ENCODE data around the gene MYO3B. TPM values are rescaled to one million over a fixed set of nuclear protein-coding genes. Genes with fewer than 3 reads are reported as not detected.
"Not testable (repeated sequence)": the region's sequence is repeated elsewhere in the genome, so short reads cannot be mapped to it uniquely, and the experiment has no call there.

The MYO3B gene
- total RNA-seq, 2 experiments from 2014 or later: 0.04 to 0.05 TPM

GRCh38 chr2:170468557-170468956 is 290.6 kb downstream of the MYO3B start:
- Mint-ChIP-seq H3K27me3 (no peaks in the 10 kb centered on the region), H3K36me3 (ENCODE audit: low read depth) (no peaks in the 10 kb centered on the region), H3K9me3 (peaks cover 4% of the 10 kb centered on the region), H3K4me1 (no peaks in the 10 kb centered on the region), H3K4me3 (no peak overlapping the region), H3K27ac (no peak overlapping the region)
- ChIA-PET POLR2A (no interaction called here), CTCF (no interaction called here)
- DNase-seq: no peak

GRCh38 chr2:170472498-170472897 is 294.6 kb downstream of the MYO3B start:
- H3K27ac Mint-ChIP-seq; H3K4me1 Mint-ChIP-seq; DNase-seq; H3K27me3 Mint-ChIP-seq; POLR2A ChIA-PET; H3K9me3 Mint-ChIP-seq; H3K4me3 Mint-ChIP-seq; H3K36me3 Mint-ChIP-seq (ENCODE audit: low read depth): not testable (repeated sequence)
- CTCF ChIA-PET: interaction anchor here (1.1 kb wide), 1 partner anchor 109 kb away, joined by 3 read pairs; no protein-coding TSS in a partner anchor

- POLR2A ChIA-PET: no interaction called here
- H3K27ac Mint-ChIP-seq: no peak overlapping the region
- no peak for DNase-seq
- H3K4me3 Mint-ChIP-seq: no peak overlapping the region
- CTCF ChIA-PET: interaction anchor here (1.2 kb wide), 1 partner anchor 73 kb away, joined by 3 read pairs; no protein-coding TSS in a partner anchor
- H3K9me3 Mint-ChIP-seq: peaks cover 2% of the 10 kb centered on the region
- no peaks in the 10 kb centered on the region for H3K27me3 Mint-ChIP-seq
- no peaks in the 10 kb centered on the region for H3K36me3 Mint-ChIP-seq (ENCODE audit: low read depth)
- H3K4me1 Mint-ChIP-seq: no peaks in the 10 kb centered on the region
These were observed 297.9 kb downstream of the MYO3B start for GRCh38 chr2:170475878-170476277.

GRCh38 chr2:170477630-170478029 is 299.7 kb downstream of the MYO3B start:
- CTCF ChIA-PET: interaction anchor here (1.0 kb wide), 1 partner anchor 75 kb away, joined by 4 read pairs; no protein-coding TSS in a partner anchor
- Mint-ChIP-seq H3K9me3 (no peaks in the 10 kb centered on the region), H3K27ac (no peak overlapping the region), H3K4me1 (no peaks in the 10 kb centered on the region), H3K27me3 (peaks cover 2% of the 10 kb centered on the region), H3K36me3 (ENCODE audit: low read depth) (no peaks in the 10 kb centered on the region), H3K4me3 (no peak overlapping the region)
- POLR2A ChIA-PET: no interaction called here
- DNase-seq: no peak

- ChIA-PET POLR2A (no interaction called here), CTCF (interaction anchor here (0.5 to 0.9 kb wide), 2 partner anchors 17 to 65 kb away, joined by 3 read pairs; no protein-coding TSS in a partner anchor)
- no peak for DNase-seq
- Mint-ChIP-seq H3K27ac (no peak overlapping the region), H3K4me3 (no peak overlapping the region), H3K4me1 (no peaks in the 10 kb centered on the region), H3K27me3 (peaks cover 2% of the 10 kb centered on the region), H3K36me3 (ENCODE audit: low read depth) (no peaks in the 10 kb centered on the region), H3K9me3 (no peaks in the 10 kb centered on the region)
These were observed 303.3 kb downstream of the MYO3B start for GRCh38 chr2:170481201-170481600.

- Mint-ChIP-seq H3K36me3 (ENCODE audit: low read depth) (no peaks in the 10 kb centered on the region), H3K27me3 (peaks cover 6% of the 10 kb centered on the region), H3K27ac (no peak overlapping the region), H3K4me3 (no peak overlapping the region), H3K9me3 (no peaks in the 10 kb centered on the region), H3K4me1 (no peaks in the 10 kb centered on the region)
- no peak for DNase-seq
- POLR2A ChIA-PET: no interaction called here
- CTCF ChIA-PET: no interaction called here
These were observed 306.6 kb downstream of the MYO3B start for GRCh38 chr2:170484552-170484951.

GRCh38 chr2:170485254-170486026 is 307.5 kb downstream of the MYO3B start:
- ChIA-PET POLR2A (interaction anchor here (0.6 kb wide), 1 partner anchor 41 kb away, joined by 4 read pairs; no protein-coding TSS in a partner anchor), CTCF (no interaction called here)
- no peaks in the 10 kb centered on the region for H3K9me3 Mint-ChIP-seq

GRCh38 chr2:170486730-170487129 is 308.8 kb downstream of the MYO3B start:
- no peaks in the 10 kb centered on the region for H3K4me1 Mint-ChIP-seq
- POLR2A ChIA-PET: no interaction called here
- no peak for DNase-seq

More at GRCh38 chr2:170485254-170486026, 307.5 kb downstream of the MYO3B start:
- no peak overlapping the region for H3K4me3 Mint-ChIP-seq
- H3K27me3 Mint-ChIP-seq: peaks cover 8% of the 10 kb centered on the region
- H3K27ac Mint-ChIP-seq: no peak overlapping the region
- no peak for DNase-seq
- no peaks in the 10 kb centered on the region for H3K36me3 Mint-ChIP-seq (ENCODE audit: low read depth)
- no peaks in the 10 kb centered on the region for H3K4me1 Mint-ChIP-seq

GRCh38 chr2:170488807-170489206 is 310.9 kb downstream of the MYO3B start:
- peaks cover 16% of the 10 kb centered on the region for H3K27me3 Mint-ChIP-seq
- CTCF ChIA-PET: no interaction called here

More at GRCh38 chr2:170486730-170487129, 308.8 kb downstream of the MYO3B start:
- Mint-ChIP-seq H3K9me3 (no peaks in the 10 kb centered on the region), H3K4me3 (no peak overlapping the region), H3K27ac (no peak overlapping the region), H3K27me3 (peaks cover 10% of the 10 kb centered on the region), H3K36me3 (ENCODE audit: low read depth) (no peaks in the 10 kb centered on the region)
- CTCF ChIA-PET: interaction anchor here (1.0 kb wide), 1 partner anchor 330 kb away, joined by 4 read pairs; the partner anchor contains the start of gene GAD1

GRCh38 chr2:170492010-170492409 is 314.1 kb downstream of the MYO3B start:
- no peaks in the 10 kb centered on the region for H3K4me1 Mint-ChIP-seq
- CTCF ChIA-PET: interaction anchor here (0.6 to 0.8 kb wide), 2 partner anchors 23 to 873 kb away, joined by 3 read pairs; no protein-coding TSS in a partner anchor
- no peaks in the 10 kb centered on the region for H3K36me3 Mint-ChIP-seq (ENCODE audit: low read depth)
- DNase-seq: no peak
- H3K27ac Mint-ChIP-seq: no peak overlapping the region
- no peaks in the 10 kb centered on the region for H3K9me3 Mint-ChIP-seq
- POLR2A ChIA-PET: no interaction called here
- H3K27me3 Mint-ChIP-seq: peaks cover 31% of the 10 kb centered on the region
- H3K4me3 Mint-ChIP-seq: no peak overlapping the region

More at GRCh38 chr2:170488807-170489206, 310.9 kb downstream of the MYO3B start:
- no peak for DNase-seq
- POLR2A ChIA-PET: no interaction called here
- Mint-ChIP-seq H3K36me3 (ENCODE audit: low read depth) (no peaks in the 10 kb centered on the region), H3K4me1 (no peaks in the 10 kb centered on the region), H3K4me3 (no peak overlapping the region), H3K9me3 (no peaks in the 10 kb centered on the region), H3K27ac (no peak overlapping the region)

GRCh38 chr2:170493426-170494097 is 315.6 kb downstream of the MYO3B start:
- CTCF ChIA-PET: no interaction called here
- Mint-ChIP-seq H3K9me3 (no peaks in the 10 kb centered on the region), H3K36me3 (ENCODE audit: low read depth) (no peaks in the 10 kb centered on the region), H3K27ac (no peak overlapping the region), H3K4me3 (no peak overlapping the region), H3K4me1 (no peaks in the 10 kb centered on the region), H3K27me3 (peaks cover 31% of the 10 kb centered on the region)
- no peak for DNase-seq
- POLR2A ChIA-PET: no interaction called here

- Mint-ChIP-seq H3K9me3 (no peaks in the 10 kb centered on the region), H3K36me3 (ENCODE audit: low read depth) (no peaks in the 10 kb centered on the region), H3K4me1 (no peaks in the 10 kb centered on the region), H3K27me3 (peaks cover 39% of the 10 kb centered on the region), H3K27ac (no peak overlapping the region), H3K4me3 (no peak overlapping the region)
- no peak for DNase-seq
- ChIA-PET CTCF (interaction anchor here (0.6 to 0.7 kb wide), 2 partner anchors 13 to 575 kb away, joined by 3 to 4 read pairs; no protein-coding TSS in a partner anchor), POLR2A (no interaction called here)
These were observed 317.9 kb downstream of the MYO3B start for GRCh38 chr2:170495896-170496295.

- POLR2A ChIA-PET: no interaction called here
- DNase-seq: no peak
- no peaks in the 10 kb centered on the region for H3K4me1 Mint-ChIP-seq
- no peak overlapping the region for H3K4me3 Mint-ChIP-seq
- H3K9me3 Mint-ChIP-seq: no peaks in the 10 kb centered on the region
- CTCF ChIA-PET: interaction anchor here (0.8 kb wide), 1 partner anchor 17 kb away, joined by 3 read pairs; no protein-coding TSS in a partner anchor
- H3K27ac Mint-ChIP-seq: no peak overlapping the region
- H3K27me3 Mint-ChIP-seq: peaks cover 38% of the 10 kb centered on the region
- H3K36me3 Mint-ChIP-seq (ENCODE audit: low read depth): no peaks in the 10 kb centered on the region
These were observed 320.7 kb downstream of the MYO3B start for GRCh38 chr2:170498619-170499018.
